GM21825 (cell line): ENCODE measurements around the gene SLC25A24.
"Not testable (repeated sequence)": the region's sequence is repeated elsewhere in the genome, so short reads cannot be mapped to it uniquely, and the experiment has no call there.

ENCODE experiments used
- ATAC-seq: cut with Tn5 transposase; IDR thresholded peaks from one replicate; pipeline ENCODE4 v1.9.1; 2021; ENCODE audit warnings: mild to moderate bottlenecking, moderate library complexity; ENCODE audit not compliant: unreplicated experiment

Gene SLC25A24

DNA sequence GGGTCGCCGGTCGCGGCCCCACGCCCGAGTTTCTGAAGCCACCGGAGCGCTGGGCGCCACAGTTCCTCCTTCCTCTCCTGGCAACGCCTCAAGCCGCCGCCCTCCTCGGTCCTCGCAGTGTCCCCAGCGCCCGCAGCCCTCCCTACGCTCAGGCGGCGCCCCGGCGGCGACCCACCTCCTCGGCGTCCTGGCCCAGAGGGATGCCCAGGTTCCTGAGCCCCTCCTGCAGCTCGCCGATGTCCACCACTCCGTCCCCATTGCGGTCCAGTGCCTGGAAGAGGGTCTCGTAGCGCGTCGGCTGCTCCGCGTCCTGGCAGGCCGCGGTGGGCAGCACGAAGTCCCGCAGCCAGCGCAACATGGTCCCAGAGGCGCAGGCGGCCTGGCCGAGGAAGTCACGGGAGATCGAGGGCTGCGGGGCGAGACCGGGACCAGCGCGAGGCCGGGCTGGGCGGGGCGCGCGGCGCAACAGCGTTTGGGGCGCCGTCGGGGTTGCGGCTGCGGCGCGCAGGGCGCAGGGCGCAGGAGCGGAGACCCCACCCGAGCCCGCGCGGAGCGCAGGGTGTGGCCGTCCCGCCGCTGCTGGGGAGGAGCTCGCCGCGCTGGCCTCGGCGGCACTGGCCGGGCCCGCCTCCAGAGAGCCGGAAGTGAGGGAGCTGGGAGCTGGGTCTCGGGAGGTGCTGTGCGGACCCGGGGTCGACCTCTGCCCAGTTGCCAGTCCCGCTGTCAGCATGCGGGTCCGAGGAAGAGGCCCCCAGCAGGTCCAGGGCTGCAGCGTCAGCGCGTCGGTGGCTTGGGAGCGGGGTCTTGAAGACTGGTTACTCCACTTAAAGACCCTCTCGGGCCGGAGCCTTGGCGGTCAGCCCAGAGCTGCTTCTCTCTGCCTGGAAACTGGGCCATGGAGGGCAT is at the start of gene SLC25A24:
TSS of gene SLC25A24 (minus strand) at position 563 of the 906 bp plus-strand sequence. CDS start at position 358, 205 bp downstream.
- ATAC-seq: peak; percentile 86

DNA sequence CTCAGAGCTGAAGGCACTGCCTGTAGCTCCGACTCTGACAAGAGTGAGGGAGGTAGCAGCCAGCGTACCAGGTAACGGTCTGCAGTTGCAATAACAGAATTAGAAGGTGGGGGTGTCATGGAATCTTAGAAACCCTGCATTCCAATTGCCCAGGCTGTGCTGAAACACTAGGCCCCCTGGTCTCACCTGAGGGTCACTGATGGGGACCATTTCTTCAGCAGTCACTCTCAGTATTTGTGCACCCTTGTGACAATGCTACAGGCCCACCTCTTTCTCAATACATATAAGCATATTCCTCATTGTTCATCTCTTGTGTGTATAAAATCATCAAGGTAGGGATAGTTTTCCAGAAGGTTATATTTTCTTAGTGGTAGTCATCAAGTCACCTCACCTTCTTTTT is 43.8 kb upstream of the SLC25A24 start, which contains the start of gene NBPF4:
TSS of gene NBPF4 (minus strand) at position 101 of the 400 bp plus-strand sequence. CDS start 315 bp downstream, outside the sequence.
- not testable (repeated sequence) for ATAC-seq

DNA sequence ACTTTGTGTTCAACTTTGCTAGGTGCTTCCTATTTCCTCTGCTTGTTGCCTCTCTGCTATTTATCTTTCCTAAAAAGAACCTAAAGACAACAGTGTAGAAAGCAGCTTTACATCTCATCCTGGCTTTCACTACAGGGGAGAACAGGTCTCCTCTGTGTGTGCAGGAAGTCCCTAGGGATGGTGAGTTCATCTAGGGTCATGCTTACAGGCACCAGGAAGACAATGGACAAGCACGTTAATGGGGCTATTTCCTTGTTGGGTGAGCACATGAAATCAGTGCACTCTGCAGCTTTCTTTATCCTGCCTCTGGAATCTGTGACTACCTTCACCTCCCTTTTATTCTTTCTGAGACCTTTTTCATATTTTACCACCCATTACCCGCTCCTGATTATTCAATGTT is 39.3 kb upstream of the SLC25A24 start:
- not testable (repeated sequence) for ATAC-seq

DNA sequence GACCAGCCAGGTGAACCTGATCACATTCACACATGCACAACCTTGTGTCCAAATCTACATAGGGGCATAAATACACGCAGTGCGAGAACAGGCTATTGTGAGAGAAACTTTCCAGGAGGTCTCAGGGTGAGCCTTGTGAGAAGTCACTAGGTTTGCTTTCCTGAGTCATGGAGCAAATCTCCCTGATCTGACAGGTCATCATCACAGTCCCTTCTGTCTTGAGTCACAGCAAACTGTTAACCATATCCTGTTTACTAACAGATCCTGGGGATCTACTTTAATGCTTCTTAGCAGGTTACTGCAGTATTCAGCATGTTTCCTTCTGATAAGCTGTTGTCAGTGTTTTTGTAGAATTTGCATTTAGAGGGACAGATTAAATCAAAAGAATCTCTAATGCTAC is 35.2 kb upstream of the SLC25A24 start:
- ATAC-seq: not testable (repeated sequence)

DNA sequence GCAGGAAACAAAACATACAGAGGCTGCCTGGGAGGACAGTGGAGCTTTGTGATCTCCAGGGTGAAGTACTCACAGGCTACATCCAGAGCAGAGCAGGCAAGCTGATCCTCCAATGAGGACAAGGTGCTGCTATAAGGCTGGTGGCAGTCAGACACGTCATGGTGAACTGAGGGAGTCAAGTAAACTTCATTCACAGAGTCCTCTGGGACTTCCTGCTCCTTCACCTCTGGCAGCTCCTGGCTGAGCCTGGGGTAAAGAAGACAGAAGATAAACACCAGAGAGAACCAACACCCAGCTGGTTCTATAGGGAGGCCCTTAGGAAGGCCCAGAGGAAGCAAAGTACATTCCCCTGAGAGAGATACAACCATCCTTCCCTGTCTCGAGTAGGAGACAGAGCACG is 32.0 kb upstream of the SLC25A24 start:
- ATAC-seq: not testable (repeated sequence)

DNA sequence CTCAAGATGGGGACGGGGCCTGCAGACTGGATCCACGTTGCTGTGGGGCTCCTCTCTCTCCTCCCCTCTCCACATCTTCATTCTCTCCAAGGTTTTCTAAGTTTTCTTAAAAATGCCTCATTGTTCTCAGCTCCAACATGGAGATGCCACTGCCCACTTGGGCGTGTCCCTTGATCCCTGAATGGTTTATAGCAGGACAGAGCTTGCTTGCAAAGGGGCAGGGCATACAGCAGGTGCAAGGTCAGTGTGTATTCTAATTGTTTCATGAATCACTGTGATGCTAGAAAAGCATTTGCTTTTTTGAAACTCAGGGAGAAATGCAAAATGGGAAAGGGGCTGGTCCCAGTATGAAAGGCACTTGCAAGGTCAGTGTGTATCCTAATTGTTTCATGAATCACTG is 29.8 kb upstream of the SLC25A24 start:
- ATAC-seq: not testable (repeated sequence)

DNA sequence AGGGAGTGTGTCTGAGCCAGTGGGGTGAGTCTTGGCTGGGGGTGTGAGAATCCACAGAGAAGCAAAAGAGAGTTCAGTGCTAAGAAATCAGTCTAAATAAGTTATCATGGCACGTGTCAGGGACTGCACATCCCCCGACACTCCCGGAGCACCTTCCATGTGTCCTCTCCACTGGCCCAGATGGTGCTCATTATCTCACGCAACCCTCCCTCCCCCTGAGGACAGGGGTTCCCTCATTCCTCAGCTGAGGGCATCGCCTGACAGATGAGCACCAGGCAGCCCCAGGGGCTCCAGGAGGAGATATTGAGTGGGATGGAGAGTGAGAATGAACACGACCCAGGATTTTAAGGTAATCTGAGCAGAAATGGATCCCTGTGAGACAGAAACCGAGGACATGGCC is 27.6 kb upstream of the SLC25A24 start:
- not testable (repeated sequence) for ATAC-seq

DNA sequence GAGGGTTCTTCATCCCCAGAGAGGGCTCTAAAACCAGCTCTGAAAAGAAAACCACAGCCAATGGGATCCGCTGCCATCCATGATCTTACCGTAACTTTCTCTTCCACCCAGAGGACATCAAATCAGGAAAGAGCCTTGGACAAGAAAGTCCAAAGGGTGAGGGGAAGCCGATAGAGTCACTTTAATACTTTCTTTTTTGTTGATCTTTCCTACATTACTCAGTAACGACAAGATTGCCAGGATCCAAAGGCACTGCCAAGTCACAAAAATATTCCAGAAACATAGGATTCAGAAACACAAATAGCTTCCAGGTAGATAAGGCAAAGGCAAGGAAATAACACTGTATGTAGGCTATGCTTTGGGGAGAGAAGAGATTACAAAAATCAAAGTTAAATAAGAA is 26.7 kb upstream of the SLC25A24 start:
- ATAC-seq: not testable (repeated sequence)

DNA sequence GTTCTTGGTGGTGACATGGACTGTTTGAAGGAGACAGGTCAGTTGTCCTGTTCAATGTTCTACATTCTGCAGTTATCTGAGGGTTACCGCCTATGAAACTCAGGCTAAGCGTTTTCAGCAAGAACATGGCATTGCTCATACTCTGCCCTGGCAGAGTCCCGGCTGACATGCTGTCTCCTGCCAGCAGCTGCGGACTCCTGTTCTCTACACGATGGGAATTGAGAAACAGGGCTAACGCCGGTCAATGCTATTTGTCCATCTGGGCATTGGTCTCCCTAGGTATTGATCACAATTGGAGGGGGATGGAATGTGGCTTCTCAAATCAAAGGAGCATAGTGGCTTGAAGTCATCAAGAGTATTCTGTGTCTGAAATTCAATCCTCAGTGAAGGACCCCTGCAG is 23.1 kb upstream of the SLC25A24 start:
- ATAC-seq: not testable (repeated sequence)

DNA sequence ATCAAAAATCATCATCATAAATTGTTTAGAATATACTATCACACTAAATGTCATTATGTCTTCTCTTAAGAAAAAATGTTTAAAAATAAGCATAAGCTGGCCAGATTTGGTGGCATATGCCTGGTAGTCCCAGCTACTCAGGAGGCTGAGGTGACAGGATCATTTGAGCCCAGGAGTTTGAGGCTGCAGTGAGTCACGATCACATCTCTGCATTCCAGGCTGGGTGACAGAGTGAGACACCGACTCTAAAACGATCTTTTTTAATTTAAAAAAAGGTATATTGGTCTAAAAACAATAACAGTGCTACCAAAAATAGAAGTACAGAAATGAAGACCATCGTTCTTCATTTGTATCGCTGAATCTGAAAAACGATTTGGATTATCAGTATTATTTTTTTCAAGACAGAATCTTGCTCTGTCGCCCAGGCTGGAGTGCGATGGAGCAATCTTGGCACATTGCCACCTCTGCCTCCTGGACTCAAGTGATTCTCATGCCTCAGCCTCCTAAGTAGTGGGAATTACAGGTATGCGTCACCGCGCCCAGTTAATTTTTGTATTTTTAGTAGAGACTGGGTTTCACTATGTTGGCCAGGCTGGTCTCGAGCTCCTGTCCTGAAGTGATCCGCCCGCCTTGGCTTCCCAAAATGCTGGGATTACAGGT is 17.5 kb upstream of the SLC25A24 start:
- not testable (repeated sequence) for ATAC-seq

DNA sequence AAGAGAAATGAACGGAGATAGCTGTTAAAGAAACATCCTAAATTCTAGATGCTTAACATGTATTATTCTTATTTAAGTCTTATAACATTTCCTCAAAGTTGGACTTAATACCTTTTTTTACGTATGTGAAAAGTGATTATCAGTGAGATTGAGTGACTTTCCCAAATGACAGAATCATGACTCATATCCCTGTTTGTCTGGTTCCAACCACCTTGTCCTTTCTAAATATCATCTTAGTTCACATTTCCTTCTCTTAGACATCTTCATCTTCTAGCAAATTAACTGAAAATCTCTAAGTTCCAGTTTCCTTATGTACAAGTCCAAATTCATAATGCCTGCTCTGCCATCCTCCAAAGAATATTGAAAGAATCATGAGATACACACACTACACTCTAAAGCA is 16.9 kb upstream of the SLC25A24 start:
- ATAC-seq: not testable (repeated sequence)

DNA sequence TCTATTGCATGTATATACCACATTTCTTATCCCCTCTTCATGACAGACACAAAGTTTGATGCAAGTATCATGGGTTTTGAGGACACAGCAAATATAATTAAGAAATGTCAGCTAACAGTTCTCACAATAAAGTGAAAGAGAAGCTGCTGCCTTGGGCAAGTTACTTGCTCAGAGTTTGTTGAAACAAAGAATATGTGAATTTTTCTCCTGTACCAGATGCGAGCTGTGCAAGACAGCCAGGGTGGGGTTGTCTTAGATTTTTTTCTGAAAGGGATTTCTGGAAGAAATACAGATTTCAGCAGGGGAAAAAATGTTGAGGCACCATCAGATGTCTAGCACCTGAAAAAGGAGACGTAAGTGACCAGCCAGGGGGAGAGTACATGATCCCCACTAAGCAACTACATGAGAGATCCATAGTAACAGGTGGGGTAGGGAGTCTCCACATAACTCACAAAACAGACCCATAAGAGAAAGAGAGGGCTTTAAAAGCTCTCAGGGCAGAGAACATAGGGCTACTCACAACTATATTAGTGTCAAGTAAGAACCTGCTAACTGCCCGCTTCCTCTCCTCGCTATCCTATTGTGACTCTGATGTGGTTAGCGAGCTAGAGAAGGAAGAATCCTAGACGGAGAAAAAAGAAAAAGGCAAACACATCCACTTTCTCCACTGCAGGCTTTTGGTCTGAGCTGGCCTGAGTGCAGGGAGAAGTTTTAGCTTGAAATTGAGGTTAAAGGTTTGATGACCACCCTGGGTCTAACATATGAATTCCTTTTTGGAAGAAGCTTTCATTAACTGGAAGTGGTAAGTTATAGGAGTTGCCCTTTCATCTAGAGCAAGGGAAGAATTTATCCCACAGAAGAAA is 16.1 kb upstream of the SLC25A24 start:
- not testable (repeated sequence) for ATAC-seq

DNA sequence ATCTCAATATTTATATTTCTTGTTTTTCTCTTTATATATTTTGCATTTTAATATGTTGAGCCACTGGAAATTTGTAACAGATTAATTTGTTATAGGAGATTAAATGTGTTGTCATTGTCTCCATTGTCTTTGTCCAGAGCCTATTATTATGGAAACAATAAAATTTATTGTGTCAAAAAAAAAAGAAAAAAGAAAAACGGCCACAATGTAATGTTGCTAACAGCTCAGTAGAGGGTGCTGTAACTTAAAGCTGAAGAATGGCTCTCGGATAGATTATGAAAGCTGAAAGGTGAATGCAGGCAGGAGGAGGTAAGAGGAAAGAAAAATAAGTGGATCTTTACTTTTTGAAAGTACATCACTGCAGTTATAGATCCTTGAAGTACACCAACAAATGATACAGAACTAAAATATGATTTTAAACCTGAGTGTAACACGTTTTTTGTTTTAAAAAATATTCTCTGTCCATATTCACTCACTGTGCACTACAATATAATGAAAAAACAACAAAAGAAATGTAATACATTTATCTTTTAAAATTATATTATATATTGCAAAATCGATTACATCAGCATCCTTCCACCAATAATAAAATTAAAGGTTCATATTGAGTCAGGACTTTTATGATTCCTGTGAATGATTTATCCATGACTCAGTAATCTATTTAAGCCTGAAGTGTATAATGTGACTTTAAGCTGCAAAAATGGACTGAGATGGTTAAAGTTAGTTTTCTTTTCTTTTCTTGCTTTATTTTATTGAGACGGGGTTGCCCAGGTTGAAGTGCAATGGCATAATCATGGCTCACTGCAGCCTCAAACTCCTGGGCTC is 14.7 kb upstream of the SLC25A24 start:
- not testable (repeated sequence) for ATAC-seq

DNA sequence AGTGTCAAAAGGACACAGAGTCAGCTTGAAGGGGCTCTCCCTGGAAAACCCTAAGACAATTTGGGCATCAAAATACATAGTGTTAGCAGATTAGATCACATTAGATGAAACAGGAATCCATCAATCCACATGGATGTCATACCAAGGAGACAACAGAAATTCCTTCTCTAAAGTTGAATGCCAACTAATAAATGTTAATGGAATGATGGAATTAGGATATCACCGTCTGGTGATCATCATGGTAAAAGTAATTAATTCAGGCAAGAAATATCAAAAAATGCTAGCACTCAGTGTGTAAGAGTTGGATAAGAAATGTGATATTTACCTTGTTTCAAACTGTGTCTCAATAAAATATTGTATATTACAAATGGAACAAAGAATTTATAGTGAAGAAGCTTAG is 10.9 kb upstream of the SLC25A24 start:
- ATAC-seq: no peak

DNA sequence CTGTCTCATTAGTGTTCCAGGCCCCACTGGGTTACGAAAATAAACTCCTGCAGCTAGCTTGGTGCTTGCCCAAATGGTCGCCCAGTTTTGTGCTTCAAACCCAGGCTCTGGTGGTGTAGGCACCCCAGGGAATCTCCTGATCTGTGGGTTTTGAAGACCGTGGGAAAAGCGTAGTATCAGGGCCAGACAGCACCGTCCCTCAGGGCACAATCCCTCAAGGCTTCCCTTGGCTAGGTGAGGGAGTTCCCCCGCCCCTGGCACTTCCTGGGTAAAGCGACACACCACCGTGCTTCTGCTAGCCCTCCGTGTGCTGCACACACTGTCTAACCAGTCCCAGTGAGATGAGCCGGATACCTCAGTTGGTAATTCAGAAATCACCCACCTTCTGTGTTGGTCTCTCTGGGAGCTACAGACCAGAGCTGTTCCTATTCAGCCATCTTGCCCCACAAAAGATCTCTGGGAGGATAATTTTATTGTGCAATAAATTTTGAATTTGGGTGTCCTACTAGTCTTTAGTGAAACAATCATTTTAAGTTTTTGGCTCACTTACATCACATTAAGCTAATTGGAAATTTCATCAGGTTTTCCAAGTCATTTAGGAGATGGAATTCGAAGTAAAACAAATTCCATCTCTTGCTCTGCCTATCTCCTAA is 9.4 kb upstream of the SLC25A24 start:
- no peak for ATAC-seq

DNA sequence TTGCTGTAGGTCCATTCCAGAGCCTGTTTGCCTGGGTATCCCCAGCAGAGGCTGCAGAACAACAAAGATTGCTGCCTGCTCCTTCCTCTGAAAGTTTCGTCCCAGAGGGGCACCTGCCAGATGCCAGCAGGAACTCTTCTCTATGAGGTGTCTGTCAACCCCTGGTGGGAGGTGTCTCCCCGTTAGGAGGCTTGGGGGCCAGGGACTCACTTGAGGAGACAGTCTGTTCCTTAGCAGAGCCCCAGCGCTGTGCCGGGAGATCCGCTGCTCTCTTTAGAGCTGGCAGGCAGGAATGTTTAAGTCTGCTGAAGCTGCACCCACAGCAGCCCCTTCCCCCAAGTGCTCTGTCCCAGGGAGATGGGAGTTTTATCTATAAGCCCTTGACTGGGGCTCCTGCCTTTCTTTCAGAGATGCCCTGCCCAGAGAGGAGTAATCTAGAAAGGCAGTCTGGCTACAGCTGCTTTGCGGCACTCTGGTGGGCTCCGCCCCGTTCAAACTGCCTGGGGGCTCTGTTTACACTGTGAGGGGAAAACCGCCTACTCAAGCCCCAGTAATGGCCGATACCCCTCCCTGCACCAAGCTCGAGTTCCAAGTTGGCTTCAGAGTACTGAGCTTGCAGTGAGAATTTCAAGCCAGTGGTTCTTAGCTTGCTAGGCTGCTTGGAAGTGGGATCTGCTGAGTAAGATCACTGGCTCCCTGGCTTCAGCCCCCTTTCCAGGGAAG is 8.7 kb upstream of the SLC25A24 start:
- no peak for ATAC-seq

DNA sequence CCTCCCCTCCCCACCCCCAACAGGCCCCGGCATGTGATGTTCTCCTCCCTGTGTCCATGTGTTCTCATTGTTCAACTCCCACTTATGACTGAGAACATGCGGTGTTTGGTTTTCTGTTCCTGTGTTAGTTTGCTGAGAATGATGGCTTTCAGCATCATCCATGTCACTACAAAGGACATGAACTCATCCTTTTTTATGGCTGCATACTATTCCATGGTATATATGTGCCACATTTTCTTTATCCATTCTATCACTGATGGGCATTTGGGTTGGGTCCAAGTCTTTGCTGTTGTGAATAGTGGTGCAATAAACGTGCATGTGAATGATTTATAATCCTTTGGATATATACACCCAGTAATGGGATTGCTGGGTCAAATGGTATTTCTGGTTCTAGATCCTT is 3.4 kb upstream of the SLC25A24 start:
- not testable (repeated sequence) for ATAC-seq

DNA sequence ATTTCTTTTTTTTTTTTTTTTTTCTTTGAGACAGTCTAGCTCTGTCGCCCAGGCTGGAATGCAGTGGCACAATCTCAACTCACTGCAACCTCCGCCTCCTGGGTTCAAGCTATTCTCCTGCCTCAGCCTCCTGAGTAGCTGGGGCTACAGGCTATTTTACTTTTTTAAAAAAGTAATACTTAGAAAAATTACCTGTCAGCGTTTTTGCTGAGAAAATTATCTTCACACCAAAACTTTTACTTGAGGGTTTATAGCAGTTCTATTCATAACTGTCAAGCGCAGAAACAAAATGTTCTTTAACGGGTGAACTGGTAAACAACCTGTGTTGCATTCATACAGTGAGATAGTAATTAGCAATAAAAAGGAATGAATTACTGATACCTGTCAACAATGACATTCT is 1.5 kb upstream of the SLC25A24 start:
- no peak for ATAC-seq

DNA sequence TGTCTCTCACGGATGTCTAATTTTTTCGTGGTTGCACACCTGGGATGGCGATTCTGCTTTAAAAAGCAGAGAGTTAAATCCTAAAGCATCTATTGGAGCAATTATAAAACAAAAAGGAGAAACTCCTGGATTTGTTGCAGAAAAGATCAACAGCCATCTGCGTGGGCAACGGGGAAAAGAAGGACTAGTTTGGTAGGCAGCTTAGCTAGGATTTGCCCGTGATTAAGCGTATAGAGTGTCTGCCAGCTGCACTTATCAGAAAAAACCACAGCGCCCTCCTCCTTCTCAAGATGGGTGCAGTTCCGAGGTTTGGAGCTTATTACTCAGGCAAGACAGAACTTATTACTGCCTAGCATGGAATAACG is 526 bp upstream of the SLC25A24 start:
- no peak for ATAC-seq
